Gastrocnemius medialis (tissue), 4 donors: ENCODE measurements around the gene JMJD1C.

Experiments used
- CTCF ChIP-seq, 5 experiments: fragments of 450-650 bp in 3 of 5; fragments of 200-600 bp in 2 of 5; sonication (generic) in 2 of 5; IDR thresholded peaks in 4 of 5; conservative IDR thresholded peaks in 1 of 5; 1 replicate in 4 of 5; 2 replicates in 1 of 5; pipeline ENCODE4 v1.5.1; 2016 to 2019; ENCODE audit warnings: antibody characterized with exemption in 5 of 5, mild to moderate bottlenecking in 3 of 5, moderate library complexity in 3 of 5
- POLR2A ChIP-seq, 2 donors: fragments of 450-650 bp; IDR thresholded peaks; one replicate each; pipeline ENCODE4 v1.6.1; 2017; ENCODE audit warnings: antibody characterized with exemption in 2 of 2, mild to moderate bottlenecking in 2 of 2, moderate library complexity in 2 of 2

GRCh38 chr10:63286754-63287264 is 179.0 kb downstream of the JMJD1C start:
- TF ChIP-seq CTCF (IDR thresholded peaks at IDR 0.05 in 4 of 5, conservative IDR thresholded peaks at IDR 0.05 in 1 of 5), result no peak
- TF ChIP-seq POLR2A (IDR thresholded peaks at IDR 0.05), result no peak
